Right kidney (tissue), 1 donor: Measurements from ENCODE around the gene GBE1.

Experiments used
- DNase-seq: peaks from one replicate; pipeline ENCODE4 v3.0.0-alpha.2; 2016

Gene GBE1

DNA sequence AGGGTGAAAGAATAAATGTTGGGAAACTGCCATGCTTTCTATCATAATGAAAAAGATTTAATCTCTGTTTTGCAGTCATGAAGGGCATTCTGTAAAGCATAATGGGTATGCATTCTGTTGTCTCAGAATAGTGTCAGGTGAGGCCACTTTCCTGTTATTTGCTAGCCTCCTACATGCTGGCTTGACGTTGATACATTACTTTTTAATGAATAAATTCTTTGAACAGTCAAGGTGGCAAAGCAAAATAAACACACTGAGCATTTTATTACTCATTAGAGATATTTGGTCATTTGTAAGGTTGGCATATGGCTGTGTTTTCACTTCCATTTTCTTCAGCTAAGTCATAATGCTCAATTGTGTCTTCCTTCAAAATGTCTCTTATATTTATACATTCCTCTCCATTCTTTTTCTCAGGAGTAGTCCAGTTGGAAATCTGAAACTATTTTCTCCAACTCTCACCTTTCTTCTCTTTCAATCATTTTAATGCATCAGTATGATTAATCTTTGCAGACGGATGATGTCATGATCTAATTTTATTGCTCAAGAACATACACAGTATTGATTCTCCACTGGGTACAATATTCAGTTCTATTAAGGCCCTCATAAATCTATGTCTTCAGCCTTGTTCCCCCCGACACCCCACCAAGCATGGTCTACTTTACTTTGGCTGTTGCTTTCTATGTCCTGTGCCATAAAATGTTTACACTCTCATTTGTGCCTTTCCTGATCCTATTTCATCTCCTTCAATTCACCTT lies 290.7 kb downstream of the GBE1 start:
- DNase-seq: no peak

DNA sequence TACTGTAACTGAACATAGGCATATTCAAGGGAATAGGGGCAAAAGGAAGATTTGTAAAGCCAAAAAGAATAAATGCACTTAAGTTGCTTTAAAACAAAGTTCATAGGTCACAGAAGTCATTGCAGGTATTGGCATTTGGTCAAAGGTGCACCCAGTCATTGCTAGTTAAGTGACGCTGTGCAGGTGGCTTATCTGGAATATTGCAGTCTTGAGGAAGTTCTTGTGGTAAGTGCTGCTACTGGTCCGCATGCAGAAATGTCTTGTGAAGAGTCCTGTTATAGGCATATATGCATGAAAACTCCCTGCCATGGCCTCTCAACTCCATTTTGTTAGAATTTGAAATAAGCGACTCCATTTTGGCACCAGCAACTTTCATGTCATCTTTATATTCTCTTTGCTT lies 293.1 kb downstream of the GBE1 start:
- DNase-seq: no peak

DNA sequence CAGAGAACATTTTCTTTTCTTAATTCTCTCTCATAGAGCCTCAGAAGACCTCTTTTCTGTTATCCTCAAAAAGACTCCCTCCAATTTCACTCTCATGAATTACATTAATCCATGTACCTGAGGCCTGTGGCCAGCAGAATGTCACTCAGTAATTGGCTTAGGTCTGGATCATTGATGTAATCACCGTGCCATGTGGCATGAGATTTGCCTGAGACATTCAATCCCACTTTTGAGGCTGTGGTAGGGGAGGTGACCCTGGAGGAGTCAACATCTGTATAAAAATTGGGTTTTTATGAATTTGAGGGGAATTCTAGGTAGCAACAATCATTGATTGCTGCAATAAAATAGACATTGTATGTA lies 295.3 kb downstream of the GBE1 start:
- no peak for DNase-seq

DNA sequence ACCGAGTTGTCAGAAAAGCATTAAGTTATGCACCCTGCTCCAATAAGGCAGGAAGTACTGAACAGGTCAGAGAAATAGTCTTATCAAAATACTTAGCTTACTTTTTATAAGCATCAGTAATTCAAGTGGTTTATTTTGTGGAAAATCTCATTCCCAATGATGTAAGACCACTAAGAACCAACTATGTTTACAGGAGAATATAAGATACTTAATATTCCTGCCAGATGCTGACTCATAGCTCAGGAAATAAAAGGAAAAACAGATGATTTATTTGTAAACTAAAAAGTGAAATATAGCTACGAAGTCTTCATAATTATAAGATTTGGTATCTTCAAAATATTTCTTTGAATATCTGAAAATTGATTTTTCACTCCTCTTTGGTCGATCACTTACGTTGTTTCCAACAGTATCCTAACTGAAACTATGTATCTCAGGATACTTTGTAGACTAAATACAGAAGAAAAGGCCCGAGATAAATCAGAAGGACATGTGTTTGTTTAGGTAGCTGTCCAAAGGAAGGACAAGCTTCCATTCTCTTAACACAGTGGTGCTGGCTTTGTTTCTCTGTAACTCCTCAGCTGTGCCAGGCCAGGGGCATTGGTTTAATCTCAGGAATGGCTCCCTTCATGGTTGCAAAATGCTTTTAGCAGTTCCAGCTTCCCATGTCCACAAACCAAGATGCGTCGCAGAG lies 295.8 kb downstream of the GBE1 start:
- DNase-seq: no peak

DNA sequence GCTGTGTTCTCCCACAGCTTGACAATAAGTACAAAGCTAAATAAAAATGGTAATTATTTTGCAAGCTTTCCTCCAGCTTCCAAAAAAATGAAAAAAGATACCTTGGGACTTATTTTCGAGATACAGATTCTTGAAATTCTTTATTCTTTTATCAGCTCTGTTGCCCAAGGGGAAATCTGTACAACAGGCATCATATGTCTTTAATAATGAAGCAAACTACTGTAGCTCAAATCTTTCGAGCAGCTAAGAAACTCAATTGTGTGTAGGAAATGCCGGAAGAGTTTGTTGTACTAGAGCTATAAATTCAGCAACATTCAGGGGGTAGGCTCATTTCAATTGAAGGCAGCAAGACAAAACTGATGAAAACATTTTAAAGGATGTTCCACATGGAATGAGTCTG lies 297.7 kb downstream of the GBE1 start:
- no peak for DNase-seq

DNA sequence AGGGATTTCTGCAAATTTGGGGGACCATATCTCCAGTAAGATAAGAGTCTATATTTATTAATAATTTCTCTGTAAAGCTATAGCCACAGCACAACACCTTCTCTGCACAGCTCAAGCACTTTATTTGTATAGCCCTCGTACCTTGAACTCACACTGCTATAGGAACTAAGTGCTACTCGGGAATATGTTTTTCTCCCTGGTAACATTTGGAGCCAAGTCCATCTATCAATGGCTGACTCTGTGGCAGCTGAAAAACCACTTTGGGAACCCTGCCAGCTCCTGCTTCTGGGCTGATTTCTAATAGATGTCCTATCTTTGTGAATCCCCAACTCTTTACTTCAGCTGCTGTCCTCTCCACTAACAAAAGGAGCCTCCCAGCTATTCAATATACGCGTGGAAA lies 298.5 kb downstream of the GBE1 start:
- no peak for DNase-seq

DNA sequence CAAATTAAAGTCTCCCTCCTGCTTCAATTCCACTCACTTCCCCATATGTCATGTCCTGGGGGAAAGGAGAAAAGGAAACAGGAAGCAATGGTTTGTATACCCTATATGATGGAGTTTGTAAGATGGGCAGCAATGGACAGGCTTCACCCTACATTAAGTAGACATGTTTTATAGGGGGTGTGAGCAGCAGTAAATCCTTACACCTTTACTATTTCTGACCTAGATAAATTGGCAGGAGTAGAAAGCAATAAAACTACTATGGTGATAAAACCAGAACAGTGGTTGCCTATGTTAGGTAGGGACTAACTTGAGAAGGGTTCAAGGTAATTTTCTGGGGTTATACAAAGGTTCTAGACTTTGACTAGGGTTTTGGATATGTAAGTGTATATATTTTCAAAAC lies 301.7 kb downstream of the GBE1 start:
- no peak for DNase-seq

DNA sequence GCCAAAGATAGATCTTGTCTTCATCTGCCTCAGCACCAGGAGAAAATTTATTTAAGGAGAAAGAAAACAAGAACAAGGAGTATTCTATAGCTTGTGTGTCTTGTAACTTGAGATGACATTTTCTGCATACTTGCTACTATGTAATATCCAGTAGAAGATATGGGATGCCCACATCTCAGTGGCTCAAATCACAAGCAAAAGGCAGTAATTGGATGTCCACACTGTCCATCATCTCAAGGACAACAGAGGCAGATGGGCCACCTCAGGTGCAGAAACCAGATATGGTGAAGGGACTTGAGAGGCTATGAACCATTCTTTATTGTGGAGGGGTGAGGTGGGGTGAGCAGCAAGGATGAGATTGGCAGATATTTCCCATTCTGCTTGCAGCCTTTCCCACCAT lies 309.0 kb downstream of the GBE1 start:
- DNase-seq: no peak

DNA sequence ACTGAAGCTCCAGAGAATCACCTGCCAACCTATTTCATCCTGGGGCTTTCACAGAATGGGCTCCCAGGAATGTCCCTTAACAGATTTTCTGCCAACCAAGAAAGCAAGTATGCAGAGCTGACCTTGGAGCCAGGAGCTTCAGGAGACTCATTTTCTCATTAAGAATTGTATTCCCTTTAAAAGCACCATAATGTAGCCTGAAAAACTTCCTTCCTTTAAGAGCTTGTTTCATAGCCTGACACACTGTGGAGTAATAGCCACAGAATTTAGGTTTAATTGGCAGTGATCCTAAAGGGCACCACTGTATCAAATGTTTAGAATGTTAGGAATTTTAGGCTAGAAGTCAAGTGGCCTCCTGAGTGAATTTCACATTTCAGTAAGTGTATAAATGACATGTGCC lies 309.8 kb downstream of the GBE1 start:
- DNase-seq: no peak

DNA sequence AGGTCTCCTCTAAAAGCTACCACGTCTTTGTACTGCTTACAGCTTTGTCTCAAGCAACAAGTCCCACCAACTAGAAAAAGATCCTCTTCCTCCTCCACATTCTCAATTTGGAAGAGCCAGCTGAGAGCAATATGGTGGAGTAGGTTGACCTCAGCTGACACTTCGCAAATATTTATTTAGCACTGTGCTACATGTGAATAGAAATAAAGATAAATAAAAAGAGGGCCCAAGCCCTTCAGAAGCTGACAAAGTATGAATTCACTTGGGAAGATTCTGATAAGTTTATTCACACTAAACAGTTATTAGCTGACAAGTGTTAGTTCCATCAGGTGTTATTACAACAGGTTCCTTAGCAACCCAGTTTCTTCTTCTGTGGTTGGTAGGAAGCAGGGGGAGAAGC lies 310.3 kb downstream of the GBE1 start:
- DNase-seq: no peak

DNA sequence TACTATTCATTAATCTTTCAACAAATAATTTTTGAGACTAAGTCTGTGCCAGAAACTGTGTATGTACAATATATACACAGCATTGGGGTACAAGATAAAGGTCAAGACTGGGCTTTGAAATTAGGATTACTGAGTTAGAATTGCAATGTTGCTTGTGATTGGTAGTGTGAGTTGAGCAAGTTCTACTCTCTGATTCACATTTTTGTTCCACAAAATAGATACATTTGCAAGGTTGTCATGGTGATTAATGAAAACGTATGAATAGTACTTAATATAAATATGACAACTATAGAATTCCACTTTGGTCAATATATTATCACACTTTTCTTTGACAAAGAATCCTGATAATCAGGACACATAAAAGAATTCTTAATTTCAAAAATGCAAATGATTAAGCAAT lies 314.6 kb downstream of the GBE1 start:
- no peak for DNase-seq

DNA sequence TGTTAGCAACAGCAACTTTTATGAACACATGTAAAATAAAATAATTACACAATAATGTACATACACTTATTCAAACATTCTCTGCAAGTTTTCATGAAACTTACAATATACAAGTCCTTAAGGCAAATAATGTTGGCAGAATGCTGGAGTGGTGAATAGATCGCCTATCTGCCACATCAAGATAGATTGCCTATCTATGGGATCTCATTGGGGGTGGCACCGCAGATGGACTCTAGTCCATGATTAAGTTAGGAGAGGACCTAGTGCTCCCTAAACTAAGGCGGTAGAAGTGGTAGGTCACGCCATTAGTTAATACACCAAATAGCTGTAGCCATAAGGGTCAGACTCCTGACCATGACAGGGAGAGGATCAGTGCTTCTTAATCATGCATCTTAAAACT lies 315.7 kb downstream of the GBE1 start:
- DNase-seq: no peak

DNA sequence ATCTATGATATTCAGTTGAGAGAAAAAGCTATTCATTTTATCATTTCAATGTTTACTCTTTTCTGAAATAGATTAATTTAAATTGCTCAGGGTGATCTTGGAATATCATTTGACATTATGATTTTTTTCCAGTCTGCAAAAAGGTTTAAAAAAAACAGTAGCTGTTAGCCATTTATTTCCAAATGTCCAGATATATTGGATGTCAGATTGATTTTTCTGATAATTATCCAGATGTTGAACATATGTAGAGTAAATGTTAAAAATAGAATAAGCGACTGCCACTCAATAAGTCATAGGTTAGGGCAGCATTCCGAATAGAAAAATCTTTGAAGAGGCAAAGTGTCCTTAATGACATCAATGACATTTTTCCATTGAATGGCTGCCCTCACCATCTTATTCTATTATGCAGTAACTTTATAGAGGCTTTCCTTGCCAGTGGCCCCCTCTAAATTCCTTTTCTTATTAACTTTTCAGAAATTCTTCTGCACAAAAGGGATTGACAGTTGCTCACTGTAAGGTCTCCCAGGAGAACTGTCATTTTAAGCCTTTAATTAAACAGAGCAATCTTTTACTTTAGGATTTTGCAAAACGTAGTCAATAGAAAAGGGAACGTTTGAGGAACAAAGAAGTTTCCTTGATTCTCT lies 316.5 kb downstream of the GBE1 start:
- no peak for DNase-seq

DNA sequence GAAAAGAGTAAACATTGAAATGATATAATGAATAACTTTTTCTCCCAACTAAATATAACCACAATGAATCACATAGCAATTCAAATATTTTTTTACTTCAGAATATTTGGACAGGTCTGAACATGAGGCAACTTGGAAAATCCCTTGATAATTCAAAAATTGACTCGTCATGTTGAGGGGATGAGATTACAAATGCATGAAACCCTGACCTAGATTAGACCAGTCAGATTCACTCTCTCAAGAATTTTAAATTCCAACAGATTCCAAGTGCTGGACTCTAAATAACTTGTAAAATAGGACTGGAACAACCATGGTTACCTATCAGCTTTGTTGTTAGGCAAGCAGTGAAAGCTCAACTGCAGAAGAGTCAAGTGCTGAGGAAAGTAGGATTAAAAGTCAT lies 317.5 kb downstream of the GBE1 start:
- no peak for DNase-seq

DNA sequence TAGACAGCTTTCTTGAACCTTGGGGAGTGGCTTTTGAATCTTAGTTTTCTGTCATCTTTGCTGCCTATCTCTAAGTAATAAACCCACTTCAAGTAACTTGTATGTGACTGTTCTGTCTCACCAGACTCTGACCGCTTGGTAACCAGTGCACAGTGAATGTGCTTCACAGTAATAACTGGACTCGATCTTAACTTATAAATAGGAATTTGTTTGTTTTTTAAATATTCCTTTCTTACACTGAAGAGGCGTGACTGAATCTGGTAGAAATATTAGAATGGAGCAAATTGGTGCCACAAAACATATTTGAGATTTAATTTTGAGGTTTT lies 318.0 kb downstream of the GBE1 start:
- no peak for DNase-seq

DNA sequence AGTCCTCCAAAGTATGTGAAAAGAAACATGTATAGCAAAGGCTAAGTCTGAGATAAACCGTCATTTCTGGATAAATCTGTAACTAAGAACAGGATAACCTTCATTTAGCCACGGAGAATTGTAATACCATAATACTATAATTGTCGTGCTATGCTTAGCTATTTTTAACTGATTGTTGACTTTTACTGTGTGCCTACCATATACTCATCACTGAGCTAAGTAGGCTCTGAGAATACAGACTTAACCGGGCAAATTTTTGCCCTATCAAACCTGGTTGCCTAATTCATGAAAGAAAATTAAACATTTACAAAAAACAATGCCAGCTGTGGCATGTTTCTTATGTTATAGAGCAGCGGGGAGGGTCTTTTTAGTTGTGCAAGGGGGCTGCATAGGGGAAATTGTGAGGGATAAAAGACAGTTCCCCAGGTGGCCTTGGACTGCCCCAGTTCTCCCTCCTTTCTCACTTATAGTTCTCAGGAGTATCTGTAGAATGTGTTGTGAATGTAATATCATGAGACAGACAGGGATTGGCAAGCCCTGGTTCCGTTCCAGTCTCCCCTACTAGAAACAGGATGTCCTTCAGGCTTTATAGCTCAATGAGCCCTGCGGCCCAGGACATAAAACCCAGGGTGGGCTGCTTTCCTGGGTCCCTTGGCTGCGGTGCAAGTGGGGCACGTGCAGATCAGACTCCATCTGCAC lies 318.5 kb downstream of the GBE1 start:
- no peak for DNase-seq

DNA sequence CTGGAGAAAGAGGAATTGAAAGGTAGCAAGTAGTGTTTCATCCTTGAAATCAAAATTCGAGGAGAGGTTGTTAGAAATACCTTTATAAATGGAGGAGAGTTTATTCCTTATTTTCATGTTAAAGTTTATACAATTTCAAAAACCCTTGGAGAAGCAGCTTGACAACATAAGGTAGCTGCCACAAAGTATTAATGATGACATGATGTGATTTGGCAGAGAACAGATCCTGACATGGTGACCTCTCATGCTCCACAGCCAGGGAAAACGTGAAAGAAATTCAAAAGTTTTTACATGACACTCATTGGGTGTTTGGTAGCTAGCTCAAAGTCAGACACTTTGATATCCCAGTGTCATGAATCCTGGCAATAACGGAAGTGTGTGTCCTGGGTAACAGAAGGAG lies 320.8 kb downstream of the GBE1 start:
- DNase-seq: no peak
